K562 (cell line): Measurements from ENCODE around the gene SLC22A23. TPM values are rescaled to one million over a fixed set of nuclear protein-coding genes. Genes with fewer than 3 reads are reported as not detected.

ENCODE experiments used
- ARID1B ChIP-seq: fragments of 450-650 bp; IDR thresholded peaks from 2 replicates; pipeline ENCODE4 v1.6.1; 2016; ENCODE audit warnings: antibody characterized with exemption, mild to moderate bottlenecking, inconsistent platforms
- BHLHE40 ChIP-seq: IDR thresholded peaks from 2 replicates; pipeline ENCODE4 v1.6.1; 2011; ENCODE audit warnings: low read length, improper control_type of control experiment
- CAMTA2 ChIP-seq: fragments of 250-450 bp; sonication (Bioruptor Pico); conservative IDR thresholded peaks from 2 replicates; pipeline ENCODE4 v1.5.1; 2022
- DDX20 ChIP-seq: fragments of 450-650 bp; IDR thresholded peaks from 2 replicates; pipeline ENCODE4 v1.6.1; 2016; ENCODE audit warnings: missing genetic modification characterization, low read depth, mild to moderate bottlenecking, missing compliant biosample characterization, moderate library complexity
- EGR1 ChIP-seq: fragments of 450-650 bp; conservative IDR thresholded peaks from 2 replicates; pipeline ENCODE4 v1.6.1; 2017; ENCODE audit warnings: mild to moderate bottlenecking
- ETV5 ChIP-seq: sonication (generic); formaldehyde crosslinking; IDR thresholded peaks from 2 replicates; pipeline ENCODE4 v1.4.0; 2020; ENCODE audit warnings: low read depth, mild to moderate bottlenecking, missing genetic modification reagents
- FOXJ3 ChIP-seq: sonication (generic); formaldehyde crosslinking; IDR thresholded peaks from 2 replicates; pipeline ENCODE4 v1.4.0; 2020; ENCODE audit warnings: mild to moderate bottlenecking, missing genetic modification reagents
- HDAC2 ChIP-seq: fragments of 450-650 bp; IDR thresholded peaks from 2 replicates; pipeline ENCODE4 v1.6.1; 2016; ENCODE audit warnings: mild to moderate bottlenecking
- HNRNPH1 ChIP-seq: fragments of 200-400 bp; formaldehyde crosslinking; optimal IDR thresholded peaks from 2 replicates; pipeline ENCODE3; 2017; ENCODE audit warnings: low read depth, mild to moderate bottlenecking, low read length, moderate library complexity
- ILF3 ChIP-seq: fragments of 450-650 bp; IDR thresholded peaks from 2 replicates; pipeline ENCODE4 v1.6.1; 2018; ENCODE audit warnings: antibody characterized with exemption, mild to moderate bottlenecking, moderate library complexity, borderline replicate concordance
- MEF2D ChIP-seq: conservative IDR thresholded peaks from 2 replicates; pipeline ENCODE4 v1.6.1; 2016; ENCODE audit warnings: low read depth, missing genetic modification characterization, missing compliant biosample characterization
- PCBP1 ChIP-seq: fragments of 200-400 bp; formaldehyde crosslinking; IDR thresholded peaks from 2 replicates; pipeline ENCODE4 v1.6.1; 2018; ENCODE audit warnings: mild to moderate bottlenecking, low read depth, low read length; ENCODE audit not compliant: poor library complexity, severe bottlenecking
- RBM15 ChIP-seq: fragments of 200-400 bp; formaldehyde crosslinking; IDR thresholded peaks from 2 replicates; pipeline ENCODE4 v1.6.1; 2018; ENCODE audit warnings: mild to moderate bottlenecking, low read length, moderate library complexity; ENCODE audit not compliant: insufficient read depth
- RNF2 ChIP-seq: sonication (generic); IDR thresholded peaks from 2 replicates; pipeline ENCODE4 v1.6.1; 2016
- SP1 ChIP-seq: sonication (generic); formaldehyde crosslinking; IDR thresholded peaks from 2 replicates; pipeline ENCODE4 v1.8.1; 2022; ENCODE audit warnings: mild to moderate bottlenecking, missing genetic modification reagents
- TCFL5 ChIP-seq: fragments of 250-450 bp; sonication (Bioruptor Pico); conservative IDR thresholded peaks from 2 replicates; pipeline ENCODE4 v1.6.1; 2021; ENCODE audit warnings: mild to moderate bottlenecking, moderate library complexity, matching md5 sums
- TRIM24 ChIP-seq, 2 experiments: fragments of 450-650 bp; IDR thresholded peaks; 2 replicates each; pipeline ENCODE4 v1.6.1; 2016
- U2AF1 ChIP-seq: fragments of 200-400 bp; formaldehyde crosslinking; optimal IDR thresholded peaks from 2 replicates; pipeline ENCODE3; 2017; ENCODE audit warnings: mild to moderate bottlenecking, low read depth, low read length, moderate library complexity
- U2AF2 ChIP-seq: fragments of 200-400 bp; formaldehyde crosslinking; optimal IDR thresholded peaks from 2 replicates; pipeline ENCODE3; 2017; ENCODE audit warnings: low read depth, mild to moderate bottlenecking, low read length
- ZNF586 ChIP-seq: fragments of 450-650 bp; formaldehyde crosslinking; conservative IDR thresholded peaks from 2 replicates; pipeline ENCODE4 v1.4.0; 2020; ENCODE audit warnings: mild to moderate bottlenecking, moderate library complexity
- polyA plus RNA-seq, 8 experiments: library from polyadenylated mRNA; depleted of rRNA in 4 of 8; stranded (reverse) in 5 of 8; unstranded in 3 of 8; fragments of >200 nt; fragmentation: Nextera tagmentation in 2 of 8; fragmentation: Illumina TruSeq in 1 of 8; extraction: Ambion mirVana in 2 of 8; extraction: Trizol in 1 of 8; gene quantifications; 2 replicates each; pipeline versions ENCODE4 v1.2.1 to v1.2.3, GENCODE V29; 2011 to 2014; ENCODE audit warnings: inconsistent platforms in 1 of 8, missing spikeins in 1 of 8
- total RNA-seq, 7 experiments: library from RNA; depleted of rRNA in 6 of 7; stranded (reverse); fragments of >200 nt in 6 of 7; fragmentation: Illumina TruSeq in 2 of 7; extraction: Trizol in 2 of 7; gene quantifications; 2 replicates each; pipeline versions ENCODE4 v1.2.1 to v1.2.3, GENCODE V29; 2011 to 2021; ENCODE audit warnings: low replicate concordance in 1 of 7
- TF ChIP-seq, protein P1 (sequence below): fragments of 250-450 bp; sonication (Bioruptor Pico); IDR thresholded peaks from 2 replicates; pipeline ENCODE4 v1.5.0; 2022; ENCODE audit warnings: mild to moderate bottlenecking
- TF ChIP-seq, protein P2 (sequence below): sonication (generic); formaldehyde crosslinking; IDR thresholded peaks from 2 replicates; pipeline ENCODE4 v1.8.0; 2023; ENCODE audit warnings: mild to moderate bottlenecking, missing genetic modification reagents
- TF ChIP-seq, protein P3 (sequence below), 2 experiments: fragments of 450-650 bp in 1 of 2; sonication (generic) in 1 of 2; formaldehyde crosslinking; conservative IDR thresholded peaks; 2 replicates each; pipeline versions ENCODE4 v1.4.0 to v1.8.1; 2020 to 2022; ENCODE audit warnings: mild to moderate bottlenecking in 1 of 2, missing genetic modification reagents in 1 of 2

SLC22A23 gene
- total and polyA plus RNA-seq, 9 of the 15 experiments (the other 6 are each of a cell fraction or from before 2014, with no cell fraction given): 0.30 to 8.7 (median 2.5) TPM

DNA sequence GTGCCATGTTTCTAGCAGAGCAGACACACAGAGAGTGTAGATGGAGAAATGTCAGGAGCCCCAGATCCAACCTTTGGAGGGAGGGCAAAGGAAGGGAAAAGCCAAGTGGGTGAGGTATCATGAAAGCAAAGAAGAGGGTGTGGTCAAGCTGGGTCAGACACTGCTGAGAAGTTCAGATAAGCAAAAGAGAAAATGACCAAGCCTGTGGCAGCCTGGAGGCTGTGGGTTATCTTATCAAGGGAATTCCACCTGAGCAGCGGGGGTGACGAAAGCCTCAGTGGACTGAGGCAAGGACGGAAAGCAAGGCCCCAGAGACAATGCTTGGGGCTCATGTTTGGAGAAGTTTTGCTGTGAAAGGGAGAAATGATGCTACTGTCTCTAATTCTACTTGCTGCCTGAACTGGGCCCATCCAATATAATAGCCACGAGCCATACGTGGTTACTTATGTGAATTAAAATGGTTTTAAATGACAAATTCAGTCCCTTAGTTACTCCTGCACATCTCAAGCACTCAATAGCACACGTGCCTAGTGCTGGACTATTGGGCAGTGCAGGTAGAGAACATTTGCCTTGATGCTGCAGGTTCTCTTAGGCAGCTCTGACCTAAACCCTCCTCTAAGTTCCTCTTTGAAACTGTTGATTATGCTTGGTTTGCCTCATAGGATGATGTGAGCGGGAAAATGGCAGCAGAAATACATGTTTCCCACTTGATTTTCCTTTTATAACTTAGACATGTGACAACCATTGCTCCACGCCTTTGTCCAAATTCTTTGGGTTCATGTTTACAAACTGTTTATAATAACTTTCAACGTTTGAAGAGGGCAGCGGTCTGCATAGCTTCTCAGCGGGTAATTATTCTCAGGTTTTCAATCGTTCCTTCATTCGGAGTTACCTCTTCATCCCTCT is 63.7 kb downstream of the SLC22A23 start (continued):
- TF ChIP-seq EGR1: peak; percentile 94
- no peak for TF ChIP-seq DDX20
- no peak for TF ChIP-seq U2AF2
- TF ChIP-seq MEF2D: peak; percentile 49; the same call in 1 of the 2 replicates
- no peak for TF ChIP-seq U2AF1
- 0 out of 2 replicates have a peak, but pooled peaks have one; percentile 12 for TF ChIP-seq FOXJ3 (CRISPR knock-in tag)
- TF ChIP-seq BHLHE40: peak; percentile 79
- TF ChIP-seq, protein P1, sequence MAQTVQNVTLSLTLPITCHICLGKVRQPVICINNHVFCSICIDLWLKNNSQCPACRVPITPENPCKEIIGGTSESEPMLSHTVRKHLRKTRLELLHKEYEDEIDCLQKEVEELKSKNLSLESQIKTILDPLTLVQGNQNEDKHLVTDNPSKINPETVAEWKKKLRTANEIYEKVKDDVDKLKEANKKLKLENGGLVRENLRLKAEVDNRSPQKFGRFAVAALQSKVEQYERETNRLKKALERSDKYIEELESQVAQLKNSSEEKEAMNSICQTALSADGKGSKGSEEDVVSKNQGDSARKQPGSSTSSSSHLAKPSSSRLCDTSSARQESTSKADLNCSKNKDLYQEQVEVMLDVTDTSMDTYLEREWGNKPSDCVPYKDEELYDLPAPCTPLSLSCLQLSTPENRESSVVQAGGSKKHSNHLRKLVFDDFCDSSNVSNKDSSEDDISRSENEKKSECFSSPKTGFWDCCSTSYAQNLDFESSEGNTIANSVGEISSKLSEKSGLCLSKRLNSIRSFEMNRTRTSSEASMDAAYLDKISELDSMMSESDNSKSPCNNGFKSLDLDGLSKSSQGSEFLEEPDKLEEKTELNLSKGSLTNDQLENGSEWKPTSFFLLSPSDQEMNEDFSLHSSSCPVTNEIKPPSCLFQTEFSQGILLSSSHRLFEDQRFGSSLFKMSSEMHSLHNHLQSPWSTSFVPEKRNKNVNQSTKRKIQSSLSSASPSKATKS (CRISPR knock-in tag): no peak
- TF ChIP-seq ETV5 (CRISPR knock-in tag): peak; percentile 77; the same call in 1 of the 2 replicates
- TF ChIP-seq ZNF586: no peak
- TF ChIP-seq HDAC2: peak; percentile 95
- no peak for TF ChIP-seq CAMTA2 (CRISPR knock-in tag)
- TF ChIP-seq ARID1B: peak; percentile 100
- no peak for TF ChIP-seq PCBP1
- TF ChIP-seq RBM15: no peak
- no peak for TF ChIP-seq HNRNPH1
- TF ChIP-seq, protein P2, sequence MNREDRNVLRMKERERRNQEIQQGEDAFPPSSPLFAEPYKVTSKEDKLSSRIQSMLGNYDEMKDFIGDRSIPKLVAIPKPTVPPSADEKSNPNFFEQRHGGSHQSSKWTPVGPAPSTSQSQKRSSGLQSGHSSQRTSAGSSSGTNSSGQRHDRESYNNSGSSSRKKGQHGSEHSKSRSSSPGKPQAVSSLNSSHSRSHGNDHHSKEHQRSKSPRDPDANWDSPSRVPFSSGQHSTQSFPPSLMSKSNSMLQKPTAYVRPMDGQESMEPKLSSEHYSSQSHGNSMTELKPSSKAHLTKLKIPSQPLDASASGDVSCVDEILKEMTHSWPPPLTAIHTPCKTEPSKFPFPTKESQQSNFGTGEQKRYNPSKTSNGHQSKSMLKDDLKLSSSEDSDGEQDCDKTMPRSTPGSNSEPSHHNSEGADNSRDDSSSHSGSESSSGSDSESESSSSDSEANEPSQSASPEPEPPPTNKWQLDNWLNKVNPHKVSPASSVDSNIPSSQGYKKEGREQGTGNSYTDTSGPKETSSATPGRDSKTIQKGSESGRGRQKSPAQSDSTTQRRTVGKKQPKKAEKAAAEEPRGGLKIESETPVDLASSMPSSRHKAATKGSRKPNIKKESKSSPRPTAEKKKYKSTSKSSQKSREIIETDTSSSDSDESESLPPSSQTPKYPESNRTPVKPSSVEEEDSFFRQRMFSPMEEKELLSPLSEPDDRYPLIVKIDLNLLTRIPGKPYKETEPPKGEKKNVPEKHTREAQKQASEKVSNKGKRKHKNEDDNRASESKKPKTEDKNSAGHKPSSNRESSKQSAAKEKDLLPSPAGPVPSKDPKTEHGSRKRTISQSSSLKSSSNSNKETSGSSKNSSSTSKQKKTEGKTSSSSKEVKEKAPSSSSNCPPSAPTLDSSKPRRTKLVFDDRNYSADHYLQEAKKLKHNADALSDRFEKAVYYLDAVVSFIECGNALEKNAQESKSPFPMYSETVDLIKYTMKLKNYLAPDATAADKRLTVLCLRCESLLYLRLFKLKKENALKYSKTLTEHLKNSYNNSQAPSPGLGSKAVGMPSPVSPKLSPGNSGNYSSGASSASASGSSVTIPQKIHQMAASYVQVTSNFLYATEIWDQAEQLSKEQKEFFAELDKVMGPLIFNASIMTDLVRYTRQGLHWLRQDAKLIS (CRISPR knock-in tag): no peak; the same call in 1 of the 2 replicates
- peak; percentile 3; the same call in 1 of the 2 replicates for TF ChIP-seq TCFL5 (CRISPR knock-in tag)
- TF ChIP-seq TRIM24 (IDR thresholded peaks at IDR 0.05): peak; percentile 99
- TF ChIP-seq RNF2: peak; percentile 98
- TF ChIP-seq SP1 (CRISPR knock-in tag): peak; percentile 91
- TF ChIP-seq, protein P3, sequence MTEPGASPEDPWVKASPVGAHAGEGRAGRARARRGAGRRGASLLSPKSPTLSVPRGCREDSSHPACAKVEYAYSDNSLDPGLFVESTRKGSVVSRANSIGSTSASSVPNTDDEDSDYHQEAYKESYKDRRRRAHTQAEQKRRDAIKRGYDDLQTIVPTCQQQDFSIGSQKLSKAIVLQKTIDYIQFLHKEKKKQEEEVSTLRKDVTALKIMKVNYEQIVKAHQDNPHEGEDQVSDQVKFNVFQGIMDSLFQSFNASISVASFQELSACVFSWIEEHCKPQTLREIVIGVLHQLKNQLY (CRISPR knock-in tag; conservative IDR thresholded peaks at IDR 0.05): no peak
- TF ChIP-seq ILF3: no peak
